ENCODE measurements around the gene RSKR.
"Not testable (repeated sequence)": the region's sequence is repeated elsewhere in the genome, so short reads cannot be mapped to it uniquely, and the experiment has no call there.

Gene RSKR

DNA sequence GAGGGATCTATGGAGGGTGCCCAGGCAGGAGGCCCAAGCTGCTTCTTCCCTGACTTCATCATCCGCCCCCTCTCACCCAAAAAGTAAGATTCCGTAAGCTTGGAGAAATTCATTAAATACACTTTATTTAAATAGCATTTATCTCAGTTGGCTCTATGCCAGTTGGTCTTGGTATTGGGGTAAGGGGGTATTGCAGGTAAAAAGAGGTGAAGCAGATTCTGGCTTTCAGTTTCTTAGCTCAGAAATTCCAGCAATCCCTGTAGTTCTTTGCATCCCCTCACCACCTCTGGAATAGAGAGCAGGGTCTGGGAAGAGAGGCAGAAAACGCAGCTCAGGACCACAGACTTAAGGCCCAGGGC is 36.5 kb downstream of the RSKR start:
- no peak for DNase-seq (ENCODE audit: low read depth)

DNA sequence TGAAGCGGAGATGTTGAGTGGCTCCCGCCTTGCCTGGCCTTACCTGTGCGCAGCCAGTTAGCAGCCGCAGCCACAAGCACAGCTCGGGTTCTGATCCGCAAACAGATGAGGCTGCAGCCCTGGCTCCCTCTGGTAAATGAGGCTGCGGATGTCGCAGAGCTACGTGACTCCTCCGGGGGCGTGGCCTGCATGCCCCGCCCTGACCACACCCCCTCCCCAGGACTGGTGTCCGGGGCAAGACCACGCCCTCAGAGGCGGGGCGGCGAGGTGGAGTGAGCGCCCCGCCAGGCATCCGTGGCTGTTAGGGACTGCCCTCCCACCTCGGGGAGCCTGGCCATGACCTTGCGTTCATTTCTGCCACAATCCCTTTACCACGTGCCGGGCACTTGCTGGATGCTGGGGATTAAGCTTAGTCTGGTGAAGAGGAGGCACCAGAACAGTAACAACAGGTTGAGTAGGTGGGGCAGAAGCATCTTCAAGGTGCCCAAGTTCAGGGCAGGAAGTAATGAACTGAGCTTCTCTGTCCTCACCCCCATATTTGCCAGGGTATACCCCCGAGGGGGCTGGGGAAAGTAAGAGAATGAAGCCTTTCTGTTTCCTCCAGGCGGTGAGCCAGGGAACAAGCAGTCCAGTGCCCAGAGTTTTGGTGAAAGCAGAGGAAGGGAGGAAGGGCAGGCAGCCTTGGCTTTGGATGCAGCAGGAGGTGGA is 37.1 kb downstream of the RSKR start, which contains the start of gene ALDOC:
Gene ALDOC, minus strand, starts transcription at position 138 of the 708 bp plus-strand sequence. CDS start 1,363 bp downstream, outside the sequence.
- DNase-seq (ENCODE audit: low read depth), result peak; percentile 94

DNA sequence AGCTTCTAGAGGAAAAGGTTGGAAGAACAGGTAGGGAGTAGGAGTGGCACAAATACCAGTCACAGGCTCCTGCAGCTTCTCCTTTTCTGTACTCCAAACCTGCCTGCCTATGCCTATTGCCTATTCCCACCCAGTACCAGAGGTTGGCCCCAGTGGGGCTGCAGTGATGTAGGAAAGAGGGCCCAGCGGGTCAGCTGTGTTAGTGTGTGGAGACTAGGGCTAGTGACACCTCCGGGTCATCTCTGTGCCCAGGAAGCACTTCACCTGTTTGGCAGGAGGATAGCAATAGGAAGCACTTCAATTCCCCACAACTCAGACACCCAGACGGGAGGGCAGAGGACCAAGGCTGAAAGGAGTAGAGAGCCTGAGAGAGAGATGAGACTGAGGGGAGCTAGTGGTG is 38.0 kb downstream of the RSKR start:
- not testable (repeated sequence) for DNase-seq (ENCODE audit: low read depth)

DNA sequence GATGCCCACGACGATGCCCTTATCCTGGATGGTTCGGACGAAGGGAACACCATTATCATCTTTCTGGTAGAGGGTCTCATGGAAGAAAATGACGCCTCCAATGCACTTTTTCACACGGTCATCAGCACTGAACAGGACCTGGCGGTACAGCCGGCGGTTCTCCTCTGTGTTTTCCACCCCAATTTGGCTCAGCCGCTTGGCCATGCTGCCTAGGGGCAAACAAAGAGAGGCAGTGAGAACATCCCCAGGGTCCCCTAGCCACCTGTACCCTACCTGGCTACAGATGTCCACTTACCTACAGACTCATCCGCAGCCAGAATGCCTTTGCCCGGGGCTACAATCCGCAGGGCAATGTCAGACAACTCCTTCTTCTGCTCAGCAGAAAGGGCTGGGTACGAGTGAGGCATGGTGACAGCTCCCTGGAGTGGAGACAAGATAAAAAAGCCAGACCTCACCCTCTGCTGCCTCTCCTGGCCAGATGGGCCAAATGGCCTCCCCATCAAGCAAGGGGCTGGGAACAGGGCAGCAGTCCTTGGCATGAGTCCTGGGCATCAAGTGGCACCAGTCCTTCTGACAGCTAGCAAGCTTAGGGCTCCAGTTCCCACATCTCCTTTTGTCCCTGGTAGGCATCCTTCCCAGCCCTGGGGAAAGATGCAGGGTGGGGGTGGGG is 38.7 kb downstream of the RSKR start:
- DNase-seq (ENCODE audit: low read depth), result no peak

DNA sequence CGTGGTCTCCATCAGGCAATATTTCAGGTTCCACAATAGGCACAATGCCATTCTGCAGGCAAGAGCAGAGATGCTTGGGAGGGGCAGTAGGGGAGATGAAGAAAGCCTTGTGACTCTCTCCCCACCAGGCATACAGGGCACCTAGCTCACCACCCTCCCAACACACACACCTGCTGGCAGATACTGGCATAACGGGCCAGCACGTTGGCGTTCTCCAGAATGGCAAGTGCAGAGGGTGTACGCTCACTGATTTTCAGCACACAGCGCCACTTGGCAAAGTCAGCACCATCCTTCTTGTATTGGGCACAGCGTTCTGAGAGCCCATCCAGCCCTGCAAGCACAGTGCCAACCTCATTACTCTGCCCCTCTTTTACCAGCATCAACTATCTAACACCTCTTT is 39.5 kb downstream of the RSKR start:
- no peak for DNase-seq (ENCODE audit: low read depth)

DNA sequence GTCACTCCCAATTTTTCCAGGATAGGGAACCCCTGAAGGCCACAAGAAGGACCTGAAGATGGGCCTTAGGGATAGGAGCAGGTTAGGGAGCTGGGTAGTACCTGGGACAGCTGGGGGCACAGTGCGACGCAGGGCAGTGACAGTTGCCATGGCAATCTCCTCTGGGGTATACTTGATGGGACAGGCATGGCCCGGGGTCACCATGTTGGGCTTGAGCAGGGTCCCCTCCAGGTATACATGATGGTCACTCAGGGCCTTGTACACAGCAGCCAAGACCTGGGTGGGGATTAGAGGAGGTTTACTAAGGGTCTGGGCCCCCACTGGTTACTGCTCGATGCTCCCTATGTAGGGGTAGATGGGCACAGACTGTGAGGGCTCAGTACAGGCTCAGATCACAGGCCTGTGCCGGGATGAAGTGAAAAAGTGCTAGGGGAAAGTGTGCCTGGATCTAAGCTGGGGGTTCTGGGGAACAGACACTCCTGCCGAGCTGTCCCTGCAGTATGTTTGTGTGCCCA is 40.0 kb downstream of the RSKR start:
- no peak for DNase-seq (ENCODE audit: low read depth)

DNA sequence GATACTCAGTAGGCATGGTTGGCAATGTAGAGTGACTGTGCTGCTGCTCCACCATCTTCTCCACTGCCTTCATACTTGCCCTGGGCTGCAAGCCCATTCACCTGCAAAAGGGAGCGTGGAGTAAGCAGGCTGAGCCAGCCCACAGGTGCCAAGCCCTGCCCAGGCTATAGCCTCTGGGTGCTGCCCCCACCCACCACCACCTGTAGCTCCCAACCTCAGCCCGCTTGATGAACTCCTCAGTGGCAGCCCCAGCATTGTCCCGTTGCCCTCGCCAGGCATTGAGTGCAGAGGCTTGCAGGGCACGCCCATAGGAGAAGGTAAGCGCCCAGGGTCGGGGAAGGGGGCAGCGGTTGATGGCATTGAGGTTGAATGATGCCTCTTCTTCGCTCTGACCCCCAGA is 40.5 kb downstream of the RSKR start:
- no peak for DNase-seq (ENCODE audit: low read depth)

DNA sequence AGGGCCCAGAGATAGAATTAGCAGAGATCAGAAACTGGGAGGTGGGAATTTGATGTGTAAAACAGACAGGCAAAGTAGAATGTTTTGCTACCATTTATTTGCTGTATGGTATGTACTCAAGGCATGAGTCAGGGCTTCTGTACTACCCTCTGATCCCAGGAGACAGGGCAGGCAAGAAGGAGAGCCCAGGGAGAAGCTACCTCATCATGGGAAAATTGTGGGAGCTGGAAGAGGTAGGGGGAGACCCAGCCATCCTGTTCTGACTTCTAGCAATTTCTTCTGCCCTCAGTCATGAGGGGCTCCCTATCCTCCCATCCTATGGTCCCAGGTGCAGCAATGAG is 41.0 kb downstream of the RSKR start:
- no peak for DNase-seq (ENCODE audit: low read depth)

DNA sequence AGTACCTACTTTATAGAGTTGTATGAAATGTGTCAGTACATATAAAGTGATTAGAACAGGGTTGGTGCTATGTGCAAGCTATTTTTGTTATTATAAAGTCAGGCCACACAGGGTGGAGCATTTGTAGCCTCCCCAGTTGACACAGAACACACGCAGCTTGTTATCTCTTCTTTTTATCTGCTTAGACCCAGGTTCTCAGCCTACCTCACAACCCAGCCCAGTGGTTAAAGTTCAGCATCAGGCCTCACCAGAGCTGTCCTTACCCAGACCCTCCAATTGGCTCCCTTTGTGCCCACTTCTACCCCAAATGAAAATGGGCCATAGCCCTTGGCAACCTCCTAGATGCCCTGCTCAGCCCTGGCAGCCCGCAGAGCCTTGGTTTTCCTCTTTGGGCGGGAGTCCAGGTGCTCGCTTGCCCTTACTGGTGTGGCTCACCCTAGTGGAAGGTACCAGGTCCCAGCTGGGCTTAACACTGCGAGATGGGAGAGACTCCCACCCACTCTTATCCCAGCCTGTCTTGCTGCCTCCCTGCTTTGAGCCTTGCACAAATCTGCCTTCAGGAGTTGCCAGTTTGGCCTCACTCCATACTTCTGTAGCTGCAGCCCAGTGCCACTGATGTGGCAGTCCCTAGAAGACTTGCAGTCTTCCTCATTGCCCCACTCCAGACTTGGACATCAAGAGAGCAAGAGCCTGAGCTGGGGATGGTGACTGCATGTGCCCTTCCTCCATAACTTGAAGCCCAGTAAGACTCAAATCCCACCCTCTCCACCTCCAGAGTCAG is 41.5 kb downstream of the RSKR start:
- DNase-seq (ENCODE audit: low read depth), result no peak

DNA sequence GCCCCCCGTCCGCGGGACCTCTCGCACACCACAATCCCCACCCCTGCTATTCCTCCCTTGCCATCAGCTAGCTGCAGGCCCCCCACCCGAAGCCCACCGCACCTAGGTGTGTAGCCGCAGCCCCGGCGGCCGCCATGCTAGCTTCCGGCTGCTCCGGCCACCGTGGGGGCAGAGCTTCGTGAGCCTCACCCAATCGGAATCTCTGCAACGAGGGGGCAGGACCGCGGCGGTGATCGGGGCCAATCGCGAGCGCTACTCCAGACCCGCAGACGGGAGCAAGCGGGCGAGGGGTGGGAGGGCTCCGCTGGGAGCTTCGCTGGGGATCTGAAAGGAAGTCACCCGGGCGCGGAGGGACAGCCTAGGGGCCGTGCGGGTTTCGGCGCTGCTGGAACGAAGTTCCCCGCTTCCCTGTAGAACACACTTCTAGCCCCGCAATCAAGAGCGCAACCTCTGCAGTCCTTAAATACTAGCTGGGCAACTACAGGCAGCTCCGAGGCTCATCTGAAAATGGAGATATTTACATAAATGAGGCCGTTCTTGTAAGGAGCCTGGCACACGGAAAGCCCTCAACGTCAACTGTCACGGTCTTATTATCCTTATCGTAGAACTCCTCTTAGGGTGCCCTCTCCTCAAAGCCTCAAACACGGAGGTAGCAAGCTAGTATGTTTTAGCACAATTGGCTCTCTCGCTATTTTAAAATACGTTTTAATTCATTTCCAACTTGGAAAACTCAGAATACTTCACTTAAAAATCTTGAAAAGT is 42.4 kb downstream of the RSKR start, which contains the start of gene PIGS:
Gene PIGS, minus strand, starts transcription at position 164 of the 762 bp plus-strand sequence. Its CDS starts 28 bp downstream, at position 136.
- DNase-seq (ENCODE audit: low read depth), result peak; percentile 95

DNA sequence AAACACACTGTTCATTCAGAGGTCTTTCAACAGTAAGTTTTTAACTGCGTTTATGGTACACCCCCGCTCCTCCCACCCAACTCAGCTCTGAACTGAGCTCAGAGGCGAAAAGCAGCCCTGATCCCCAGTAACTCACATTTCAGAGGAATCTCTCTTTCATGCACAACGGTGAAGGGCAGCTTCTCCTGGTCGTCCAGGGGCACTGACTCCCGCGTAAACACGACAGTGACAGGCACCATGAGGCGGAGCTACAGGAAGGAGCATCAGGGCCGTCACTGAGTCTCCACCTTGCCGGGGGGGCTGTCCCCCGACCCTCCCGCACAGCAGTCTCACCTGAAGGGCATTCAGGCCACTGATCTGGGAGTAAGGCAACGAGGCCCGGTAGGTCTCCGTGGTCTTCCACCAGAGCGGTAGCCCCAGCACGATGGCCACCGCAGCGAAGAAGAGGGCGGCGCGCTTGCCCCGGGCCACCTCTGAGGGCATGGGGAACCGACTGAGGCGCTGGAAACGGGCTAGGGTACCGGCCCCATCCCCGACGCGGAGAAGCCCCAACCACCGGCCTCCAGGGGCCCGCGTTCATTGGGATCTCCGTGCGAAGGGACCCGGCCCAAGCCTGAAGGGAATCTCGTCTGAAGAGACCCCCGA is 43.1 kb downstream of the RSKR start:
- peak; percentile 52 for DNase-seq (ENCODE audit: low read depth)

DNA sequence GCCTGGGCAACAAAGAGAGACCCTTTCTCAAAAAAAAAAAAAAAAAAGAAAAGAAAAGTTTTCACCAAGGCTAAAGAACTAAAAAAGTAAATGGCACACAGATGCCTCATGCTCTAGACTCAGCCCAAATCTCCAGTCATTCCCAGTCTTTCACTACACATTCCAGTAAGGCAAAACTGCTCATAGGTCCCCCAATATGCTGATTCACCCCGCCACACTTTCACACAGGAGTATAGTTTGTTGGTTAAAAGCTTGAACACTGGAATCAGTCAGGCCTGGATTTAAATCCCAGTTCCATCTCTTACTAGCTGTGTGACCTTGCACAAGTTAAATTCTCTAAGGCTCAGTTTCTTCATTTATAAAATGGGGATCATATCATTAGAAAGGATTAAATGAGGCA is 44.5 kb downstream of the RSKR start:
- no peak for DNase-seq (ENCODE audit: low read depth)

DNA sequence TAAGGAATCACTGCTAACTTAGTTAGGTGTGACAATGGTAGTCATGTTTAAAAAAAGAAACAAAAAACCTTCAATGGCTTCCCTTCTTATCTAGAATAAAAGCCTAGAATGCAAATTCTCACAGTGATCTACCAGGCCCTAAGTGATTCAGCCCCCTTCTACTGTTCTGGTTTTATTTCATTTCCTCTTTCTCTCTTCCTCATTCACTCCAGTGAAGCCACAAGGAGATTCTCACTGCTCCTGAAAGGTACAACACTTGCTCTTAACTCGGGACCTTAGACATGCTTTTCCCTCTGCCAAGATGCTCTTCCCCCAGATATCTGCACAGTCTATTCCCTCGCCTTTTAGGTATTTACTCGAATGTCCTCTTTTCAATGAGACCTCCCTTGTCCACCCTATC is 46.4 kb downstream of the RSKR start:
- no peak for DNase-seq (ENCODE audit: low read depth)

DNA sequence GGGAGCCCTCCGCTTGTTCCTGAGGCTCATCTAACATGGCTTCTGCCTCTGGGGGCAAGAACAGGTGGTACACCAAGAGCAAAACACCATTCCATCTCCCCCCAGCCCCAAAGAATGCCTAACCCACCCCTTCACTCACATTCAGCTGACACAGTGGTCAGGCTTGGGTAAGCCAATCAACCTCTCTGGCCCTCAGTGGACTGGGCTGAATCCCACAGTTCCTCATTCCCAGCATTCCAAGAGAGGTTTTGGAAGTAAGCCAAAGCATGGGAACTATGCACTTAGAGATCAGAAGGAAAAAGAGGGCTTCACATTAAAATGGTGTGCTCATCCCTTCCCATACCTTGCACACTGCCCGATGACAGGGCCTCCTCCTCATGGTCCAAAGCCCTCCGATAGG is 50.5 kb downstream of the RSKR start:
- DNase-seq (ENCODE audit: low read depth), result peak; percentile 57
